ENCODE measurements around the gene PHETA2. TPM values are rescaled to one million over a fixed set of nuclear protein-coding genes. Genes with fewer than 3 reads are reported as not detected.
A peak's percentile ranks its signal among the peaks of the same experiment; 100 is the strongest.

The PHETA2 gene
- total RNA-seq, 2 donors from 2014 or later, result 8.5 to 11.2 TPM

GRCh38 chr22:42077486-42078125 lies 3.6 kb downstream of the PHETA2 start:
- intact Hi-C loops (cut with DNase I), result no loop called here
- H3K9me3 ChIP-seq, result no peaks in the 10 kb centered on the region
- no peaks in the 10 kb centered on the region for H3K27me3 ChIP-seq (replicated peaks; ENCODE audit: insufficient read depth)
- H3K4me1 ChIP-seq (replicated peaks), result peaks cover 15% of the 10 kb centered on the region
- H3K36me3 ChIP-seq, result no peaks in the 10 kb centered on the region
- H3K27ac ChIP-seq, result peak overlapping the region; percentile 98 to 99
- DNase-seq (ENCODE audit: low spot score), result no peak
- no peak overlapping the region for H3K4me3 ChIP-seq
- WGBS, result 89% methylated on average over 21 of the region's 21 CpGs
- TF ChIP-seq POLR2AphosphoS5 (IDR thresholded peaks at IDR 0.05) (no peak), CTCF (IDR thresholded peaks at IDR 0.05) (no peak), POLR2A (IDR thresholded peaks at IDR 0.05) (no peak)

GRCh38 chr22:42078469-42079318 lies 4.6 kb downstream of the PHETA2 start:
- Histone ChIP-seq H3K4me3 (peak overlapping the region; percentile 51 to 56), H3K9me3 (no peaks in the 10 kb centered on the region), H3K4me1 (replicated peaks) (peaks cover 19% of the 10 kb centered on the region), H3K27ac (peak overlapping the region; percentile 98 to 99), H3K27me3 (replicated peaks; ENCODE audit: insufficient read depth) (no peaks in the 10 kb centered on the region), H3K36me3 (no peaks in the 10 kb centered on the region)
- peak; percentile 32 for DNase-seq (ENCODE audit: low spot score)
- TF ChIP-seq POLR2AphosphoS5 (IDR thresholded peaks at IDR 0.05), result no peak
- 23% methylated on average over 24 of the region's 24 CpGs for WGBS
- intact Hi-C loops (cut with DNase I), result no loop called here

GRCh38 chr22:42079319-42080251 lies 5.5 kb downstream of the PHETA2 start, which contains the start of gene SMDT1:
Gene SMDT1, plus strand, starts transcription at chr22:42079700. Its CDS starts 69 bp downstream, at chr22:42079769.
- peak within 1 kb of the TSS; percentile 98 to 99 for H3K27ac ChIP-seq
- DNase-seq (ENCODE audit: low spot score), result peak; percentile 99
- H3K27me3 ChIP-seq (replicated peaks; ENCODE audit: insufficient read depth), result no peaks in the 10 kb centered on the region
- no peaks in the 10 kb centered on the region for H3K36me3 ChIP-seq
- intact Hi-C loops (cut with DNase I), result no loop called here
- H3K4me1 ChIP-seq (replicated peaks), result peaks cover 19% of the 10 kb centered on the region
- peak; percentile 95 for TF ChIP-seq POLR2AphosphoS5 (IDR thresholded peaks at IDR 0.05)
- TF ChIP-seq POLR2A (IDR thresholded peaks at IDR 0.05), result peak; percentile 93
- peak in 1 of 4 experiments; percentile 17 for TF ChIP-seq CTCF (IDR thresholded peaks at IDR 0.05)
- no peaks in the 10 kb centered on the region for H3K9me3 ChIP-seq
- under 1% methylated on average over 71 of the region's 71 CpGs for WGBS
- H3K4me3 ChIP-seq, result peak within 1 kb of the TSS; percentile 51 to 56

- peak overlapping the region; percentile 98 to 99 for H3K27ac ChIP-seq
- intact Hi-C loops (cut with DNase I), result no loop called here
- H3K27me3 ChIP-seq (replicated peaks; ENCODE audit: insufficient read depth), result no peaks in the 10 kb centered on the region
- peaks cover 19% of the 10 kb centered on the region for H3K4me1 ChIP-seq (replicated peaks)
- H3K9me3 ChIP-seq, result no peaks in the 10 kb centered on the region
- TF ChIP-seq POLR2AphosphoS5 (IDR thresholded peaks at IDR 0.05) (no peak), POLR2A (IDR thresholded peaks at IDR 0.05) (no peak), CTCF (IDR thresholded peaks at IDR 0.05) (no peak)
- H3K4me3 ChIP-seq, result peak overlapping the region; percentile 51 to 56
- peak; percentile 52 for DNase-seq (ENCODE audit: low spot score)
- peaks cover 0 to 1% of the 10 kb centered on the region in 2 donors for H3K36me3 ChIP-seq
- WGBS, result 1% methylated on average over 14 of the region's 14 CpGs
Observed at GRCh38 chr22:42080287-42080686, 6.2 kb downstream of the PHETA2 start.
